PFSK-1 (cell line): ENCODE measurements around the gene ACOXL.

Experiments used
- FOXP2 ChIP-seq: optimal IDR thresholded peaks from 2 replicates; pipeline ENCODE3; 2011; ENCODE audit warnings: borderline replicate concordance, control low read depth, inconsistent platforms; ENCODE audit not compliant: insufficient read depth; ENCODE audit errors: extremely low read length, extremely low read depth
- POLR2AphosphoS5 ChIP-seq: IDR thresholded peaks from 2 replicates; pipeline ENCODE4 v1.6.1; 2012; ENCODE audit warnings: low read depth, mild to moderate bottlenecking, control low read depth, low read length, moderate library complexity
- SIN3A ChIP-seq: IDR thresholded peaks from 2 replicates; pipeline ENCODE4 v1.6.1; 2012; ENCODE audit warnings: mild to moderate bottlenecking, low read length, moderate library complexity, borderline replicate concordance; ENCODE audit not compliant: insufficient read depth
- TAF1 ChIP-seq: IDR thresholded peaks from 2 replicates; pipeline ENCODE4 v1.6.1; 2012; ENCODE audit warnings: low read length, control low read depth, borderline replicate concordance; ENCODE audit not compliant: insufficient read depth
- TF ChIP-seq, protein P1 (sequence below), 2 experiments: IDR thresholded peaks; 2 replicates each; pipeline versions ENCODE4 v1.6.1 to v1.8.0; 2011 to 2012; ENCODE audit warnings: low read depth in 2 of 2, low read length in 2 of 2, control low read depth in 1 of 2, inconsistent platforms in 1 of 2, mild to moderate bottlenecking in 1 of 2, moderate library complexity in 1 of 2; ENCODE audit not compliant: insufficient read depth in 1 of 2

Gene ACOXL

DNA sequence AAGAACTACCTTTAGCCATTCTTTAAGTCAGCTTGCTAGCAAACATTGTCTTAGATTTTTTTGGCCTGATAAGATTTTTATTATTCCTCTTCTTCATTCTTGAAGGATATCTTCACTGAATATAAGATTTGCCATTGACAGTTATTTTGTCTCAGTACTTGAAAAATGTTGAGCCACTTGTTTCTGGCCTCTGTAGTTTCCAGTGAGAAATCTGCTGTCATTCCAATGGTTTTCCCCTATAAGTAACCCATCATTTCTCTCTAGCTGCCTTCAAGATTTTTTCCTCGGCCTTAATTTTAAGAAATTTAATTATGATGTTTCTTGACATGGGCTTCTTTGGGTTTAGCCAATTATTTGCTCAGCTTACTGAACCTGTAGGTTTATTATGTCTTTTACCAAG, 32.6 kb downstream of the ACOXL start:
- no peak for TF ChIP-seq FOXP2
- TF ChIP-seq, protein P1, sequence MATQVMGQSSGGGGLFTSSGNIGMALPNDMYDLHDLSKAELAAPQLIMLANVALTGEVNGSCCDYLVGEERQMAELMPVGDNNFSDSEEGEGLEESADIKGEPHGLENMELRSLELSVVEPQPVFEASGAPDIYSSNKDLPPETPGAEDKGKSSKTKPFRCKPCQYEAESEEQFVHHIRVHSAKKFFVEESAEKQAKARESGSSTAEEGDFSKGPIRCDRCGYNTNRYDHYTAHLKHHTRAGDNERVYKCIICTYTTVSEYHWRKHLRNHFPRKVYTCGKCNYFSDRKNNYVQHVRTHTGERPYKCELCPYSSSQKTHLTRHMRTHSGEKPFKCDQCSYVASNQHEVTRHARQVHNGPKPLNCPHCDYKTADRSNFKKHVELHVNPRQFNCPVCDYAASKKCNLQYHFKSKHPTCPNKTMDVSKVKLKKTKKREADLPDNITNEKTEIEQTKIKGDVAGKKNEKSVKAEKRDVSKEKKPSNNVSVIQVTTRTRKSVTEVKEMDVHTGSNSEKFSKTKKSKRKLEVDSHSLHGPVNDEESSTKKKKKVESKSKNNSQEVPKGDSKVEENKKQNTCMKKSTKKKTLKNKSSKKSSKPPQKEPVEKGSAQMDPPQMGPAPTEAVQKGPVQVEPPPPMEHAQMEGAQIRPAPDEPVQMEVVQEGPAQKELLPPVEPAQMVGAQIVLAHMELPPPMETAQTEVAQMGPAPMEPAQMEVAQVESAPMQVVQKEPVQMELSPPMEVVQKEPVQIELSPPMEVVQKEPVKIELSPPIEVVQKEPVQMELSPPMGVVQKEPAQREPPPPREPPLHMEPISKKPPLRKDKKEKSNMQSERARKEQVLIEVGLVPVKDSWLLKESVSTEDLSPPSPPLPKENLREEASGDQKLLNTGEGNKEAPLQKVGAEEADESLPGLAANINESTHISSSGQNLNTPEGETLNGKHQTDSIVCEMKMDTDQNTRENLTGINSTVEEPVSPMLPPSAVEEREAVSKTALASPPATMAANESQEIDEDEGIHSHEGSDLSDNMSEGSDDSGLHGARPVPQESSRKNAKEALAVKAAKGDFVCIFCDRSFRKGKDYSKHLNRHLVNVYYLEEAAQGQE (IDR thresholded peaks at IDR 0.05; ENCODE audit: insufficient read depth in 1 of 2, low read depth in 2 of 2, low read length in 2 of 2): no peak
- no peak for TF ChIP-seq SIN3A
- no peak for TF ChIP-seq TAF1
- TF ChIP-seq POLR2AphosphoS5: no peak

- TF ChIP-seq, protein P1 (IDR thresholded peaks at IDR 0.05; ENCODE audit: insufficient read depth in 1 of 2, low read depth in 2 of 2, low read length in 2 of 2): no peak
- TF ChIP-seq FOXP2: no peak
- no peak for TF ChIP-seq POLR2AphosphoS5
- no peak for TF ChIP-seq SIN3A
- TF ChIP-seq TAF1: no peak
These were observed 33.9 kb downstream of the ACOXL start for GRCh38 chr2:110766291-110766690.

DNA sequence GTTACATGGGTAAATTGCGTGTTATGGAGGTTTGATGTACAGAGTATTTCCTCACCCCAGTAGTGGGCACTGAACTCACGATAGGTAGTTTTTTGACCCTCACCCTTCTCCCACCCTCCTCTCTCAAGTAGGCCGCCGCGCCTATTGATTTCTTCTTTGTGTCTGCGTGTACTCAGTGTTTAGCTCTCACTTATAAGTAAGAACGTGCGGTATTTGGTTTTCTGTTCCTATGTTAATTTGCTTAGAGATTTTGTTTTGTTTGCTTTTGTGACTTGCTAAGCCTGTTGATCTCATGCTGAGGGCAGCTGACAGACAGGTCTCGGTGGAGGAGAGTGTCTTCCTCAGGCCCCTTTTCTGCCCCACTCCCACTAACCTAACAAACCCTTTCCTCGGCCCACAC, 36.2 kb downstream of the ACOXL start:
- TF ChIP-seq TAF1 (no peak), POLR2AphosphoS5 (no peak), FOXP2 (no peak), SIN3A (no peak)
- TF ChIP-seq, protein P1 (IDR thresholded peaks at IDR 0.05; ENCODE audit: insufficient read depth in 1 of 2, low read depth in 2 of 2, low read length in 2 of 2): no peak

DNA sequence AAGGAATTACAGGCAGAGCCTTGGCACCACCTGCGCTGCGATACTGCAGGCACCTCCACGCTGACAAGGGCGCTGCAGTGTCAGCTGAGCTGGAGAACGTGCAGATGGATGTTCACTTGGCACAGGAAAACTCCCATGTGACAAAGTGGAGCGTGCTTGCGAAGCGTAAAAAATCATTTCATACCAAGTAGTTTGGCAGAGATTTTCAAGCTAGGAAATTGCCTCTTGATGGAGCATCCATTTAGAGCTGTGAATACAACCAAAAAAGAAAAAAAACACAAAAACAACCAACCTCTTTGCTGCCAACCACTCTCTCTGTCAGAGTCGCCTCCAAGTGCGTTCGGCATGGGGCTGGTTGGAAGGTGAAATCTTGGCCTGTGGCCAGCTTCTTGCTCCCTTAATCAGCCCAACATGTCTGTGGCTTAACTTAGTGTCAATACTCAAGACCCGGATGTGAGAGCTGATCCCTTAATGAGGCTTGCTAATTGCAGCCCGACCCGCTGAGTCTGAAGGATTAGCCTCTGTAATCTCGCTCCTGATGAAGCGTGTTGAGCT, 38.1 kb downstream of the ACOXL start:
- TF ChIP-seq TAF1 (no peak), POLR2AphosphoS5 (no peak), SIN3A (no peak), FOXP2 (no peak)
- TF ChIP-seq, protein P1 (IDR thresholded peaks at IDR 0.05; ENCODE audit: insufficient read depth in 1 of 2, low read depth in 2 of 2, low read length in 2 of 2): no peak
